Activated CD8-positive, alpha-beta memory T cell treated with anti-CD3 and anti-CD28 coated beads for 24 hours (primary cell): ENCODE data around the gene GLB1L3.

ENCODE experiments used
- DNase-seq: peaks from one replicate; pipeline ENCODE4 v3.0.0-alpha.2; 2020

GLB1L3 gene

GRCh38 chr11:134346101-134346975 is 70.2 kb downstream of the GLB1L3 start:
- DNase-seq, result peak; percentile 42

GRCh38 chr11:134346976-134347350 is 70.8 kb downstream of the GLB1L3 start:
- DNase-seq, result peak; percentile 35

GRCh38 chr11:134347441-134347840 is 71.3 kb downstream of the GLB1L3 start:
- peak; percentile 28 for DNase-seq

- DNase-seq, result no peak
Observed at GRCh38 chr11:134349109-134349801, 73.1 kb downstream of the GLB1L3 start.

GRCh38 chr11:134349802-134350355 is 73.7 kb downstream of the GLB1L3 start:
- no peak for DNase-seq

GRCh38 chr11:134350381-134350780 is 74.2 kb downstream of the GLB1L3 start:
- DNase-seq, result no peak

GRCh38 chr11:134352111-134352510 is 75.9 kb downstream of the GLB1L3 start:
- DNase-seq, result no peak

- no peak for DNase-seq
Observed at GRCh38 chr11:134355136-134355535, 79.0 kb downstream of the GLB1L3 start.

GRCh38 chr11:134355656-134356055 is 79.5 kb downstream of the GLB1L3 start:
- DNase-seq, result no peak

GRCh38 chr11:134356656-134357544 is 80.7 kb downstream of the GLB1L3 start:
- DNase-seq, result no peak

- DNase-seq, result no peak
Observed at GRCh38 chr11:134357545-134357839, 81.3 kb downstream of the GLB1L3 start.

- DNase-seq, result no peak
Observed at GRCh38 chr11:134358165-134358855, 82.1 kb downstream of the GLB1L3 start.

- no peak for DNase-seq
Observed at GRCh38 chr11:134358856-134359490, 82.8 kb downstream of the GLB1L3 start.

- DNase-seq, result no peak
Observed at GRCh38 chr11:134359646-134360045, 83.5 kb downstream of the GLB1L3 start.

- peak; percentile 88 for DNase-seq
Observed at GRCh38 chr11:134360050-134360835, 84.1 kb downstream of the GLB1L3 start.

GRCh38 chr11:134361661-134362060 is 85.5 kb downstream of the GLB1L3 start:
- DNase-seq, result no peak

GRCh38 chr11:134362192-134362901 is 86.2 kb downstream of the GLB1L3 start:
- DNase-seq, result no peak

- DNase-seq, result no peak
Observed at GRCh38 chr11:134363161-134363560, 87.0 kb downstream of the GLB1L3 start.

GRCh38 chr11:134363592-134363991 is 87.4 kb downstream of the GLB1L3 start:
- DNase-seq, result no peak

GRCh38 chr11:134364261-134364660 is 88.1 kb downstream of the GLB1L3 start:
- DNase-seq, result no peak
